ENCODE data around the gene MUS81. TPM values are rescaled to one million over a fixed set of nuclear protein-coding genes. Genes with fewer than 3 reads are reported as not detected.

MUS81 gene
- total and polyA plus RNA-seq, 9 of the 15 experiments (the other 6 are each of a cell fraction or from before 2014, with no cell fraction given) = 13.4 to 118 (median 53.7) TPM

DNA sequence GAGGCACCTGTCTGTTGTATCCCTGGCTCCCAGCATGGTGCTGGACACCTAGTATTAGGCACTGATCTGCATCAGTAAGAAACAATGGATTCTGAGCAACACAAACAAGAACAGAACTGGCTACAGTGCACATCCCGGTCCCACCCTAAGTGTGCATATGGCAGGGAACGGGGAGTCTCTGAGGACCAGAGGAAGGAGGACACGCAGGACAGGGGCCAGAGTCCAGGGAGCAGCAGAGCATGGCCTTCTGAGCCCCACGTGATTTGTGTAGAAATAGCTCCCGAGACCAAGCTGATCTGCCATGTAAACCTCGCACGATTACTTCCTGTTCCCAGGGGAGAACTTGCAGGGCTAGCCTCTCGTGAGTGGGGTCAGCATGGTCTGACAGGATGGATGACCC is 39.1 kb upstream of the MUS81 start (continued):
- TF ChIP-seq, protein P1, sequence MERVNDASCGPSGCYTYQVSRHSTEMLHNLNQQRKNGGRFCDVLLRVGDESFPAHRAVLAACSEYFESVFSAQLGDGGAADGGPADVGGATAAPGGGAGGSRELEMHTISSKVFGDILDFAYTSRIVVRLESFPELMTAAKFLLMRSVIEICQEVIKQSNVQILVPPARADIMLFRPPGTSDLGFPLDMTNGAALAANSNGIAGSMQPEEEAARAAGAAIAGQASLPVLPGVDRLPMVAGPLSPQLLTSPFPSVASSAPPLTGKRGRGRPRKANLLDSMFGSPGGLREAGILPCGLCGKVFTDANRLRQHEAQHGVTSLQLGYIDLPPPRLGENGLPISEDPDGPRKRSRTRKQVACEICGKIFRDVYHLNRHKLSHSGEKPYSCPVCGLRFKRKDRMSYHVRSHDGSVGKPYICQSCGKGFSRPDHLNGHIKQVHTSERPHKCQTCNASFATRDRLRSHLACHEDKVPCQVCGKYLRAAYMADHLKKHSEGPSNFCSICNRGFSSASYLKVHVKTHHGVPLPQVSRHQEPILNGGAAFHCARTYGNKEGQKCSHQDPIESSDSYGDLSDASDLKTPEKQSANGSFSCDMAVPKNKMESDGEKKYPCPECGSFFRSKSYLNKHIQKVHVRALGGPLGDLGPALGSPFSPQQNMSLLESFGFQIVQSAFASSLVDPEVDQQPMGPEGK (CRISPR knock-in tag; IDR thresholded peaks at IDR 0.05; ENCODE audit: borderline replicate concordance) = no peak

- TF ChIP-seq, protein P2, sequence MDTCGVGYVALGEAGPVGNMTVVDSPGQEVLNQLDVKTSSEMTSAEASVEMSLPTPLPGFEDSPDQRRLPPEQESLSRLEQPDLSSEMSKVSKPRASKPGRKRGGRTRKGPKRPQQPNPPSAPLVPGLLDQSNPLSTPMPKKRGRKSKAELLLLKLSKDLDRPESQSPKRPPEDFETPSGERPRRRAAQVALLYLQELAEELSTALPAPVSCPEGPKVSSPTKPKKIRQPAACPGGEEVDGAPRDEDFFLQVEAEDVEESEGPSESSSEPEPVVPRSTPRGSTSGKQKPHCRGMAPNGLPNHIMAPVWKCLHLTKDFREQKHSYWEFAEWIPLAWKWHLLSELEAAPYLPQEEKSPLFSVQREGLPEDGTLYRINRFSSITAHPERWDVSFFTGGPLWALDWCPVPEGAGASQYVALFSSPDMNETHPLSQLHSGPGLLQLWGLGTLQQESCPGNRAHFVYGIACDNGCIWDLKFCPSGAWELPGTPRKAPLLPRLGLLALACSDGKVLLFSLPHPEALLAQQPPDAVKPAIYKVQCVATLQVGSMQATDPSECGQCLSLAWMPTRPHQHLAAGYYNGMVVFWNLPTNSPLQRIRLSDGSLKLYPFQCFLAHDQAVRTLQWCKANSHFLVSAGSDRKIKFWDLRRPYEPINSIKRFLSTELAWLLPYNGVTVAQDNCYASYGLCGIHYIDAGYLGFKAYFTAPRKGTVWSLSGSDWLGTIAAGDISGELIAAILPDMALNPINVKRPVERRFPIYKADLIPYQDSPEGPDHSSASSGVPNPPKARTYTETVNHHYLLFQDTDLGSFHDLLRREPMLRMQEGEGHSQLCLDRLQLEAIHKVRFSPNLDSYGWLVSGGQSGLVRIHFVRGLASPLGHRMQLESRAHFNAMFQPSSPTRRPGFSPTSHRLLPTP (IDR thresholded peaks at IDR 0.05; ENCODE audit: borderline replicate concordance, extremely low read depth, insufficient read length) = no peak
- TF ChIP-seq, protein P3, sequence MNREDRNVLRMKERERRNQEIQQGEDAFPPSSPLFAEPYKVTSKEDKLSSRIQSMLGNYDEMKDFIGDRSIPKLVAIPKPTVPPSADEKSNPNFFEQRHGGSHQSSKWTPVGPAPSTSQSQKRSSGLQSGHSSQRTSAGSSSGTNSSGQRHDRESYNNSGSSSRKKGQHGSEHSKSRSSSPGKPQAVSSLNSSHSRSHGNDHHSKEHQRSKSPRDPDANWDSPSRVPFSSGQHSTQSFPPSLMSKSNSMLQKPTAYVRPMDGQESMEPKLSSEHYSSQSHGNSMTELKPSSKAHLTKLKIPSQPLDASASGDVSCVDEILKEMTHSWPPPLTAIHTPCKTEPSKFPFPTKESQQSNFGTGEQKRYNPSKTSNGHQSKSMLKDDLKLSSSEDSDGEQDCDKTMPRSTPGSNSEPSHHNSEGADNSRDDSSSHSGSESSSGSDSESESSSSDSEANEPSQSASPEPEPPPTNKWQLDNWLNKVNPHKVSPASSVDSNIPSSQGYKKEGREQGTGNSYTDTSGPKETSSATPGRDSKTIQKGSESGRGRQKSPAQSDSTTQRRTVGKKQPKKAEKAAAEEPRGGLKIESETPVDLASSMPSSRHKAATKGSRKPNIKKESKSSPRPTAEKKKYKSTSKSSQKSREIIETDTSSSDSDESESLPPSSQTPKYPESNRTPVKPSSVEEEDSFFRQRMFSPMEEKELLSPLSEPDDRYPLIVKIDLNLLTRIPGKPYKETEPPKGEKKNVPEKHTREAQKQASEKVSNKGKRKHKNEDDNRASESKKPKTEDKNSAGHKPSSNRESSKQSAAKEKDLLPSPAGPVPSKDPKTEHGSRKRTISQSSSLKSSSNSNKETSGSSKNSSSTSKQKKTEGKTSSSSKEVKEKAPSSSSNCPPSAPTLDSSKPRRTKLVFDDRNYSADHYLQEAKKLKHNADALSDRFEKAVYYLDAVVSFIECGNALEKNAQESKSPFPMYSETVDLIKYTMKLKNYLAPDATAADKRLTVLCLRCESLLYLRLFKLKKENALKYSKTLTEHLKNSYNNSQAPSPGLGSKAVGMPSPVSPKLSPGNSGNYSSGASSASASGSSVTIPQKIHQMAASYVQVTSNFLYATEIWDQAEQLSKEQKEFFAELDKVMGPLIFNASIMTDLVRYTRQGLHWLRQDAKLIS (CRISPR knock-in tag; IDR thresholded peaks at IDR 0.05) = no peak
- TF ChIP-seq ZKSCAN1 (IDR thresholded peaks at IDR 0.05; ENCODE audit: low read depth, low read length) = no peak
- TF ChIP-seq, protein P4, sequence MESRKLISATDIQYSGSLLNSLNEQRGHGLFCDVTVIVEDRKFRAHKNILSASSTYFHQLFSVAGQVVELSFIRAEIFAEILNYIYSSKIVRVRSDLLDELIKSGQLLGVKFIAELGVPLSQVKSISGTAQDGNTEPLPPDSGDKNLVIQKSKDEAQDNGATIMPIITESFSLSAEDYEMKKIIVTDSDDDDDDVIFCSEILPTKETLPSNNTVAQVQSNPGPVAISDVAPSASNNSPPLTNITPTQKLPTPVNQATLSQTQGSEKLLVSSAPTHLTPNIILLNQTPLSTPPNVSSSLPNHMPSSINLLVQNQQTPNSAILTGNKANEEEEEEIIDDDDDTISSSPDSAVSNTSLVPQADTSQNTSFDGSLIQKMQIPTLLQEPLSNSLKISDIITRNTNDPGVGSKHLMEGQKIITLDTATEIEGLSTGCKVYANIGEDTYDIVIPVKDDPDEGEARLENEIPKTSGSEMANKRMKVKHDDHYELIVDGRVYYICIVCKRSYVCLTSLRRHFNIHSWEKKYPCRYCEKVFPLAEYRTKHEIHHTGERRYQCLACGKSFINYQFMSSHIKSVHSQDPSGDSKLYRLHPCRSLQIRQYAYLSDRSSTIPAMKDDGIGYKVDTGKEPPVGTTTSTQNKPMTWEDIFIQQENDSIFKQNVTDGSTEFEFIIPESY (CRISPR knock-in tag; IDR thresholded peaks at IDR 0.05) = peak; percentile 73
- Histone ChIP-seq H4K20me1 (replicated peaks; ENCODE audit: control insufficient read depth, insufficient read depth, low read length) (no peaks in the 10 kb centered on the region), H3K9ac (ENCODE audit: insufficient read depth in 1 of 2, low read depth in 2 of 2, low read length in 2 of 2) (peak overlapping the region in 1 of 2 experiments; percentile 36; a peak in 1 of 4 replicates), H3K27ac (ENCODE audit: extremely low read depth, low read depth, low read length) (no peak overlapping the region), H3K4me2 (ENCODE audit: insufficient read depth, low read length) (no peak overlapping the region), H3K4me3 (no peak overlapping the region), H3K79me2 (ENCODE audit: control insufficient read depth, insufficient read depth, low read length) (no peaks in the 10 kb centered on the region), H3K27me3 (ENCODE audit: control insufficient read depth in 2 of 2, insufficient read depth in 2 of 2, low read length in 2 of 2) (no peaks in the 10 kb centered on the region), H2AFZ (ENCODE audit: low read depth, low read length) (no peak overlapping the region), H3K4me1 (replicated peaks in 1 of 2; ENCODE audit: control insufficient read depth in 2 of 2, insufficient read depth in 2 of 2, low read length in 2 of 2) (peaks cover 0 to 4% of the 10 kb centered on the region in 2 experiments; a peak in 2 of 5 replicates), H3K36me3 (ENCODE audit: control insufficient read depth, insufficient read depth, low read length) (no peaks in the 10 kb centered on the region), H3K9me1 (ENCODE audit: control insufficient read depth, insufficient read depth, low read length) (no peaks in the 10 kb centered on the region), H3K9me3 (replicated peaks; ENCODE audit: control insufficient read depth, insufficient read depth, low read depth, low read length) (no peaks in the 10 kb centered on the region)
- DNase-seq (ENCODE audit: extremely low read depth in 1 of 4, low spot score in 3 of 4) (peak in 1 of 4 experiments; percentile 3), FAIRE-seq (no peak), ATAC-seq (no peak)
- WGBS (ENCODE audit: insufficient coverage, low coverage, missing lambda C conversion rate) = 42% methylated on average over 15 of the region's 15 CpGs
- ChIA-PET CTCF (ENCODE audit: low intra/inter-chr PET ratio) (no interaction called here), POLR2A (interaction anchor here (1.1 to 3.4 kb wide), 6 partner anchors 9 to 111 kb away, joined by 3 to 18 read pairs (median 4); partner anchors contain the start of gene KAT5)
- intact Hi-C loops (cut with micrococcal nuclease) (no loop called here), in situ Hi-C loops (cut with MboI) (loop anchor here (5.0 kb wide), 1 partner anchor 111 kb away; the partner anchor contains the start of gene KAT5)
- BruUV-seq (replicated peaks) = no TSS peak
Observed at GRCh38 chr11:65822776-65823528, 37.3 kb upstream of the MUS81 start.
